Measurements from ENCODE around the gene DUSP16. TPM values are rescaled to one million over a fixed set of nuclear protein-coding genes. Genes with fewer than 3 reads are reported as not detected.

The DUSP16 gene
- polyA plus RNA-seq, 2 of the 4 experiments (the other 2 are of a cell fraction), result 18.2 to 34.7 TPM

DNA sequence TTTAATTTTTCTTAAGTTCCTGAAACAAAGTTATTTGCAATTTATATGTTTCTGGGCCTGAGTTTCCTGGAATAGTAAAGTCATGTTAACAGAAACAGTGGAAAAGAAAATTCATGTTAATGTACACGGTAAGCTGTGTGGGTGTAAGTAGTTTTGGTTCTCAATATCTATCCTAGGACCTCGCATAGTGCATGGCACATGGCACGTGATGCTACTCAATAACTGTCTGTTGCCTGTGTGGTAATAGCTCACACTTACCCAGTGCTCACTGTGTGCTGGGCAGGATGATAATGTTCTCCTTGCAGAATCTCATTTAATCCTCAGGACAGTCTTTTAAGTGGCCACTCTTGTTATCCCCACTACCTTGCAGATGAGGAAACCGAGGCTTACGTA, 100.7 kb downstream of the DUSP16 start:
- no peak for ATAC-seq

DNA sequence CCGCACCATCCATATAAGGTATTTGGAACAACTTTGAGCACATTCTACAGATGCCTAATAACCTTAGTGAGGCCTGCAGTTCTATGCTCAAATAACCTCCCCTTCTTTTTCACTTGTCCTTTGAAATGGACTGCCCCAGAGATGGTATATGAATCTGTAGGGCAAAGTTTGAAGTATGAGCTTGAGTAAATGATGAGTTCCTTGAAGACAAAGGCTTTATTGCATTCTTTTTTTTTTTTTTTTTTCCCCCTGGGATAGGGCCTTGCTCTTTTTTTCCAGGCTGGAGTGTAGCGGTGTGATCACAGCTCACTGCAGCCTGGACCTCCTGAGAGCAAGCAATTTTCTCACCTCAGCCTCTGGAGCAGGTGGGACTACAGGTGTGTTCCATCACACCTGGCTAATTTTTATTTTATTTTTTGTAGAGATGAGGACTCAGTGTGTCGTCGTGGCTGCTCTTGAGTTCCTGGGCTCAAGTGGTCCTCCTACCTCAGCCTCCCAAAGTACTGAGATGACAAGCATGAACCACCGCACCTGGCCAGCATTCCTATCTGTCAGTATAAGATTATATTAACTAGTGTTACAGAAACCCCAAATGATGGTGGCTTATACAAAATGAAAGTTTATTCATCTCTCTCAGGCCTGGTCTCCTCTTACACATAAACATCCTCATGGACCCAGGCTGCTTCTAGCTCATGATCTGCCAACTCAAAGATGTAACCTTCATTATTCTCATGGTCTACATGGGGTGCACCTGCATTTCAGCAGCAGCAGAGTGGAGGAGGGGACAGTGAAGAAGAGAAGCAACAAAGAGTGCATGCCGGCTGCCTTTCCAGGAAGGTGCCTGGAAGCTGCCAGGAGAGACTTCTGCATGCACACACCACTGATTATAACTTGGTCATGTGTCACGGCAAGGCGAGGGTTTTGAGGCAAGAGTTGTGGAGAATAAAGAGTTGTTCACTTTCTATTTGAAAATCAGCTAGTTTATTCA, 101.4 kb downstream of the DUSP16 start:
- DNase-seq (ENCODE audit: low read depth in 1 of 2, low spot score in 1 of 2) (no peak), FAIRE-seq (no peak), ATAC-seq (no peak)
- 94% methylated on average over 8 of the region's 8 CpGs for WGBS (ENCODE audit: missing lambda C conversion rate)
- ChIA-PET CTCF (interaction anchor here (0.7 to 2.0 kb wide), 3 partner anchors 12 to 789 kb away, joined by 4 to 5 read pairs (median 5); no protein-coding TSS in a partner anchor), POLR2A (interaction anchor here (0.6 kb wide), 1 partner anchor 62 kb away, joined by 3 read pairs; no protein-coding TSS in a partner anchor)
- H3K4me2 ChIP-seq, result no peak overlapping the region
- no peak overlapping the region for H3K4me3 ChIP-seq
- no peaks in the 10 kb centered on the region; the same call in 2 of the 3 replicates for H3K4me1 ChIP-seq
- no peak overlapping the region for H3K27ac ChIP-seq
- no peaks in the 10 kb centered on the region for H3K9me3 ChIP-seq
- TF ChIP-seq KDM5A (IDR thresholded peaks at IDR 0.05) (no peak), ZFP36 (IDR thresholded peaks at IDR 0.05; ENCODE audit: borderline replicate concordance, partially characterized antibody) (no peak), RARB (CRISPR knock-in tag; IDR thresholded peaks at IDR 0.05) (no peak)

More for the DNA sequence above, 100.7 kb downstream of the DUSP16 start:
- no peak for DNase-seq (ENCODE audit: low read depth in 1 of 2, low spot score in 1 of 2)
- POLR2A ChIA-PET, result no interaction called here
- Histone ChIP-seq H3K27ac (no peak overlapping the region), H3K9me3 (no peaks in the 10 kb centered on the region), H3K4me2 (no peak overlapping the region), H3K4me3 (no peak overlapping the region), H3K4me1 (no peaks in the 10 kb centered on the region; the same call in 2 of the 3 replicates)
- CTCF ChIA-PET, result interaction anchor here (1.2 to 2.0 kb wide), 2 partner anchors 13 to 188 kb away, joined by 3 to 4 read pairs; no protein-coding TSS in a partner anchor
- FAIRE-seq, result no peak
- WGBS (ENCODE audit: missing lambda C conversion rate), result 86% methylated on average over 5 of the region's 5 CpGs
- TF ChIP-seq RNF2 (IDR thresholded peaks at IDR 0.05; ENCODE audit: borderline replicate concordance, low read depth), result no peak
- TF ChIP-seq HOXA7 (CRISPR knock-in tag; IDR thresholded peaks at IDR 0.05), result no peak
- TF ChIP-seq RCOR1 (IDR thresholded peaks at IDR 0.05; ENCODE audit: low read depth, low read length), result no peak
- TF ChIP-seq, protein P1, sequence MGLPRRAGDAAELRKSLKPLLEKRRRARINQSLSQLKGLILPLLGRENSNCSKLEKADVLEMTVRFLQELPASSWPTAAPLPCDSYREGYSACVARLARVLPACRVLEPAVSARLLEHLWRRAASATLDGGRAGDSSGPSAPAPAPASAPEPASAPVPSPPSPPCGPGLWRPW (IDR thresholded peaks at IDR 0.05), result no peak
- TF ChIP-seq TP53 (CRISPR knock-in tag; IDR thresholded peaks at IDR 0.05), result no peak
- TF ChIP-seq JUNB (IDR thresholded peaks at IDR 0.05), result no peak
- TF ChIP-seq HOXB13 (CRISPR knock-in tag; IDR thresholded peaks at IDR 0.05; ENCODE audit: low read depth), result no peak
- TF ChIP-seq KDM5A (IDR thresholded peaks at IDR 0.05), result no peak
- TF ChIP-seq, protein P2, sequence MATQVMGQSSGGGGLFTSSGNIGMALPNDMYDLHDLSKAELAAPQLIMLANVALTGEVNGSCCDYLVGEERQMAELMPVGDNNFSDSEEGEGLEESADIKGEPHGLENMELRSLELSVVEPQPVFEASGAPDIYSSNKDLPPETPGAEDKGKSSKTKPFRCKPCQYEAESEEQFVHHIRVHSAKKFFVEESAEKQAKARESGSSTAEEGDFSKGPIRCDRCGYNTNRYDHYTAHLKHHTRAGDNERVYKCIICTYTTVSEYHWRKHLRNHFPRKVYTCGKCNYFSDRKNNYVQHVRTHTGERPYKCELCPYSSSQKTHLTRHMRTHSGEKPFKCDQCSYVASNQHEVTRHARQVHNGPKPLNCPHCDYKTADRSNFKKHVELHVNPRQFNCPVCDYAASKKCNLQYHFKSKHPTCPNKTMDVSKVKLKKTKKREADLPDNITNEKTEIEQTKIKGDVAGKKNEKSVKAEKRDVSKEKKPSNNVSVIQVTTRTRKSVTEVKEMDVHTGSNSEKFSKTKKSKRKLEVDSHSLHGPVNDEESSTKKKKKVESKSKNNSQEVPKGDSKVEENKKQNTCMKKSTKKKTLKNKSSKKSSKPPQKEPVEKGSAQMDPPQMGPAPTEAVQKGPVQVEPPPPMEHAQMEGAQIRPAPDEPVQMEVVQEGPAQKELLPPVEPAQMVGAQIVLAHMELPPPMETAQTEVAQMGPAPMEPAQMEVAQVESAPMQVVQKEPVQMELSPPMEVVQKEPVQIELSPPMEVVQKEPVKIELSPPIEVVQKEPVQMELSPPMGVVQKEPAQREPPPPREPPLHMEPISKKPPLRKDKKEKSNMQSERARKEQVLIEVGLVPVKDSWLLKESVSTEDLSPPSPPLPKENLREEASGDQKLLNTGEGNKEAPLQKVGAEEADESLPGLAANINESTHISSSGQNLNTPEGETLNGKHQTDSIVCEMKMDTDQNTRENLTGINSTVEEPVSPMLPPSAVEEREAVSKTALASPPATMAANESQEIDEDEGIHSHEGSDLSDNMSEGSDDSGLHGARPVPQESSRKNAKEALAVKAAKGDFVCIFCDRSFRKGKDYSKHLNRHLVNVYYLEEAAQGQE (IDR thresholded peaks at IDR 0.05), result no peak
- no peak for TF ChIP-seq SMC3 (IDR thresholded peaks at IDR 0.05)
- TF ChIP-seq NFE2L2 (conservative IDR thresholded peaks at IDR 0.05; ENCODE audit: low read length), result no peak
- TF ChIP-seq, protein P3, sequence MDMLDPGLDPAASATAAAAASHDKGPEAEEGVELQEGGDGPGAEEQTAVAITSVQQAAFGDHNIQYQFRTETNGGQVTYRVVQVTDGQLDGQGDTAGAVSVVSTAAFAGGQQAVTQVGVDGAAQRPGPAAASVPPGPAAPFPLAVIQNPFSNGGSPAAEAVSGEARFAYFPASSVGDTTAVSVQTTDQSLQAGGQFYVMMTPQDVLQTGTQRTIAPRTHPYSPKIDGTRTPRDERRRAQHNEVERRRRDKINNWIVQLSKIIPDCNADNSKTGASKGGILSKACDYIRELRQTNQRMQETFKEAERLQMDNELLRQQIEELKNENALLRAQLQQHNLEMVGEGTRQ (IDR thresholded peaks at IDR 0.05), result no peak
- TF ChIP-seq POLR2A (IDR thresholded peaks at IDR 0.05; ENCODE audit: low read length), result no peak
- no peak for TF ChIP-seq CBX8 (IDR thresholded peaks at IDR 0.05)
- TF ChIP-seq EP300 (IDR thresholded peaks at IDR 0.05), result no peak
- TF ChIP-seq, protein P4, sequence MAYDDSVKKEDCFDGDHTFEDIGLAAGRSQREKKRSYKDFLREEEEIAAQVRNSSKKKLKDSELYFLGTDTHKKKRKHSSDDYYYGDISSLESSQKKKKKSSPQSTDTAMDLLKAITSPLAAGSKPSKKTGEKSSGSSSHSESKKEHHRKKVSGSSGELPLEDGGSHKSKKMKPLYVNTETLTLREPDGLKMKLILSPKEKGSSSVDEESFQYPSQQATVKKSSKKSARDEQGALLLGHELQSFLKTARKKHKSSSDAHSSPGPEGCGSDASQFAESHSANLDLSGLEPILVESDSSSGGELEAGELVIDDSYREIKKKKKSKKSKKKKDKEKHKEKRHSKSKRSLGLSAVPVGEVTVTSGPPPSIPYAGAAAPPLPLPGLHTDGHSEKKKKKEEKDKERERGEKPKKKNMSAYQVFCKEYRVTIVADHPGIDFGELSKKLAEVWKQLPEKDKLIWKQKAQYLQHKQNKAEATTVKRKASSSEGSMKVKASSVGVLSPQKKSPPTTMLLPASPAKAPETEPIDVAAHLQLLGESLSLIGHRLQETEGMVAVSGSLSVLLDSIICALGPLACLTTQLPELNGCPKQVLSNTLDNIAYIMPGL (CRISPR knock-in tag; IDR thresholded peaks at IDR 0.05; ENCODE audit: borderline replicate concordance), result no peak
- TF ChIP-seq HOXB5 (CRISPR knock-in tag; IDR thresholded peaks at IDR 0.05), result no peak
- TF ChIP-seq MYC (IDR thresholded peaks at IDR 0.05; ENCODE audit: borderline replicate concordance, low read length), result no peak
- TF ChIP-seq JUN (IDR thresholded peaks at IDR 0.05), result no peak
- no peak for TF ChIP-seq NPAS2 (CRISPR knock-in tag; IDR thresholded peaks at IDR 0.05; ENCODE audit: borderline replicate concordance)

All from A549 (cell line).